Muscle of leg (tissue), 11 donors: ENCODE data around the gene ZNF185. TPM values are rescaled to one million over a fixed set of nuclear protein-coding genes. Genes with fewer than 3 reads are reported as not detected.

Experiments
- DNase-seq: peaks from one replicate; pipeline ENCODE4 v3.0.0; 2013
- H3K27ac ChIP-seq: one replicate; pipeline ENCODE4 v1.5.1; 2013; ENCODE audit warnings: mild to moderate bottlenecking, low read length, control low read depth
- H3K27me3 ChIP-seq: one replicate; pipeline ENCODE4 v1.6.1; 2013; ENCODE audit warnings: low read length; ENCODE audit not compliant: control insufficient read depth, insufficient read depth
- H3K36me3 ChIP-seq: one replicate; pipeline ENCODE4 v1.6.1; 2013; ENCODE audit warnings: low read length; ENCODE audit not compliant: control insufficient read depth, insufficient read depth
- H3K4me1 ChIP-seq: one replicate; pipeline ENCODE4 v1.6.1; 2013; ENCODE audit warnings: low read length; ENCODE audit not compliant: control insufficient read depth, insufficient read depth
- H3K4me3 ChIP-seq: one replicate; pipeline ENCODE4 v1.5.1; 2013; ENCODE audit warnings: low read length, control low read depth
- H3K9me3 ChIP-seq: replicated peaks from 2 replicates; pipeline ENCODE4 v1.6.1; 2013; ENCODE audit warnings: low read depth, low read length; ENCODE audit not compliant: control insufficient read depth
- WGBS: methylation state at CpG from one replicate; pipeline ENCODE4 v1.1.5; 2013; ENCODE audit warnings: missing lambda C conversion rate; ENCODE audit not compliant: insufficient coverage; 5-methylcytosine and 5-hydroxymethylcytosine counted together
- polyA plus RNA-seq, 8 donors: library from polyadenylated mRNA; unstranded; fragments of 120-200 nt; gene quantifications; one replicate each; pipeline versions ENCODE4 v1.2.1 to v1.2.3, GENCODE V29; 2013; ENCODE audit warnings: inconsistent platforms in 1 of 8, low replicate concordance in 1 of 8; ENCODE audit not compliant: insufficient read length in 8 of 8, insufficient read depth in 1 of 8
- total RNA-seq: library from RNA; stranded (reverse); fragments of 120-200 nt; gene quantifications from one replicate; pipeline ENCODE4 v1.2.4, GENCODE V29; 2013

ZNF185 gene
- total and polyA plus RNA-seq, 9 donors, result 8.1 to 98.7 (median 18.3) TPM

DNA sequence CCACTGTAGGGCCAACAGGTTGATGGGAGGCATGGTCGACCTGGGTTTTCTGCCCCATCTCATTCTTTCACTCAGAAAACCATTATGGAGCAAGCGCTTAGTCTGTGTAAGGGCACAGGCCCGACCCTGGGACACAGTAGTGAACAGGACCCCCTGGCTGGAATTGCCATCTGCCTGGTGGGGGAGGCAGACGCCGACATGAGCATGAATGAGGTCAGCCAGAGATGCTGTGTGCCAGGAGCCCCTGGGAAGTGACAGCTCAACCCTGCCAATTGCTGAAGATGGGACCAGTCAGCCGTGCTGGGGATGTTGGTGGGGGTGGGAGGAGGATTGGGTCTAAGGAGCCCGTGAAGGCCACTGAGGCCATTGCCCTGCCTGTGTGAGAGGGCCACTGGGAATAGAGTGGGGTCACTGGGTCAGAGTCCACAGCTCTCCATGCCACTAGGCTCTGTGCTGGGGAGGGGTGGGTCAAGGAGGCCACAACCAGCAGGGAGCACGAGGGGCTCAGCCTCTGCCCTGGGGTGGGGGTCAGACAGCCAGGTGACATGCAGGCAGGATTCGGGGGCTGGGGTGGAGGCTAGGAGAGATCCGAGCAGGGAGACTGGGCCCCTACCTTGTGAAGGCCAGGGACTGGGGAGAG is 31.0 kb downstream of the ZNF185 start:
- 74% methylated on average over 9 of the region's 10 CpGs for WGBS
- Histone ChIP-seq H3K4me3 (no peak overlapping the region), H3K9me3 (no peaks in the 10 kb centered on the region), H3K27ac (no peak overlapping the region), H3K36me3 (no peaks in the 10 kb centered on the region), H3K4me1 (peaks cover 2% of the 10 kb centered on the region), H3K27me3 (peaks cover 15% of the 10 kb centered on the region)
- no peak for DNase-seq

DNA sequence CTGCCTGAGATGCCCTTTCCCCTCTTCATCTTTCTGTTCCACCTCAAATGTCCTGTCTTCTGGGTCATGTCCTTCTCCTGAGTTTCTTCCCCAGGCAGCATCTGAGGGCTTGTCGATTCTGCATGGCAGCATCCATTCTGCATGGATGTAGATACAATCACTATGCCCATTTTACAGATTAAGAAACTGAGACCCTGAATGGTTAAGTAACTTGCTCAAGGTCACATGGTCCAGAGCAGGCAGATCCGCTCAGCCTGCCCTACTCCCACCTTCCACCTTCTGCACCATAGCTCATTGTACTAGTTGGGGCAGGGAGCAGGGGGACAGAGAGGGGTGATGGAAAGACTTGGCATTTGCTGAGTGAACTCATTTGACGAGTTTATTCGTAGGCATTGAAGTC is 32.0 kb downstream of the ZNF185 start:
- Histone ChIP-seq H3K4me1 (peaks cover 2% of the 10 kb centered on the region), H3K36me3 (no peaks in the 10 kb centered on the region), H3K4me3 (no peak overlapping the region), H3K27me3 (peaks cover 17% of the 10 kb centered on the region), H3K9me3 (no peaks in the 10 kb centered on the region), H3K27ac (no peak overlapping the region)
- no peak for DNase-seq
- WGBS, result 62% methylated on average over 3 of the region's 4 CpGs

DNA sequence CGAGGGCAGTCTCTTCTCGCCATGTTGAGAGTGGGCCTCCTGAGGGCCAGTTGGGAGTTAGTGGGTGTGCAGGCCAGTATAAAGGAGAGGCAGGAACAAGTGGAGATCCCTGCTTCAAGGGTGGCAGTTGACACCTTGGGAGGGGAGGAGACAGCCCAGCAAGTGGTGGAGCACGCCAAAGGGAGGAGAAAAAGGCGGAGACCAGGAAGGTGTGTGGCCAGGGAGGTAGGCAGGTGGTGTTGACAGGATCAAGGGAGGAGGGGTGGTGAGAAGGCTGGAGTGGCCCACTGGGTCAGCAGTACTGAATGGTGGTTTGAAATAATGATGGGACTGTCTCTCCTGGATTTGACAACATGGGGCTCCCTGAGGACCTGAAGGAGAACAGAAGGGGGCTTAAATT is 32.6 kb downstream of the ZNF185 start:
- H3K27ac ChIP-seq, result no peak overlapping the region
- 70% methylated on average over 4 of the region's 4 CpGs for WGBS

DNA sequence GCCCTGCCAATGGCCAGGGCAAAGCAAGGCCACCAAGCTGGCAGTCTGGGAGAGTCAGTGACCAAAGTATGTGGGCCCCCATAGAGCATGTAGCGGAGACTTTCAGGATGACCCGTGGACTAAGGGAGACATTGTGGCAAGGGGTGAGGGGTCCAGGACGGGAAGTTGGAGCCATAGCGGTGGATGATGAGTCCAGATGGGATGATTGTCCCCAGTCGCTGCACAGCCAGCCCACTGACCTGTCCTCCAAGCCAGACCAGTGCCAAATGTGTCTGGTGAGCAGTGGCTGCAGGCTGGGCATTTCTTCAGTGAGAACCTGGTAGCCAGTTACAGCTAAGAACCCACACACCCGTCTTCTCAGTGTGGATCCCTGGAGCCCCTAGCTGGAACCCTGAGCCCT is 34.3 kb downstream of the ZNF185 start:
- H3K36me3 ChIP-seq, result no peaks in the 10 kb centered on the region
- DNase-seq, result no peak
- peaks cover 16% of the 10 kb centered on the region for H3K27me3 ChIP-seq
- H3K9me3 ChIP-seq, result no peaks in the 10 kb centered on the region
- WGBS, result 74% methylated on average over 5 of the region's 6 CpGs
- no peaks in the 10 kb centered on the region for H3K4me1 ChIP-seq
- H3K27ac ChIP-seq, result no peak overlapping the region
- no peak overlapping the region for H3K4me3 ChIP-seq

More for the DNA sequence above, 32.6 kb downstream of the ZNF185 start:
- no peaks in the 10 kb centered on the region for H3K36me3 ChIP-seq
- no peak for DNase-seq
- no peaks in the 10 kb centered on the region for H3K9me3 ChIP-seq
- H3K4me3 ChIP-seq, result no peak overlapping the region
- H3K27me3 ChIP-seq, result peaks cover 17% of the 10 kb centered on the region
- H3K4me1 ChIP-seq, result peaks cover 2% of the 10 kb centered on the region

DNA sequence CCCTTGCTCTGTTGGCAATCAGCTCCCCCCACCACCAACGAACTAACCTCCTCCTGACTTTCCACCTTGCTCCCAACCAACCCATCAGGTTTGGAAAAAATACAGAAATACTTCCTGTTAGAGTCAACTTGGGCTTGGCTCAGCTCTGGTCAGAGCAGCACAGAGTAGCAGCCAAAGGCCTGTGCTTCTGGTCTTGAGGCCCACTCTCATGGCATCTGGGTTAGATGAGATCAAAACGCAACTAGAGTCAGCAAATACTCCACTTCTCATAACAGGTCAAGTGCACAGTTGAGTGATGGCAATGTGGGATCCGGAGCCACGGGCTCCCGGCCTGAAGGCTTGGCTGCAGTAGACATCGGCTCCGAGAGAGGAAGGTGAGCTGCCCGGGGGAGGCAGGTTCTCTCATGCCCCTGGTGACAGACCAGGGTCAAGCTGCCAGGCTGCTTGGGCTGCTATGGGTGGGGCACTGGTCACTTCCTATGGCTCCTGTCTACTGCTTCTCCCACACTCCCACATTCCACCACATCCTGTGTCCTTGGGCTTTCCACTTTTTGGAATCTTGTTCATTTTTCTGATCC is 34.8 kb downstream of the ZNF185 start:
- no peak for DNase-seq
- Histone ChIP-seq H3K27ac (no peak overlapping the region), H3K27me3 (peaks cover 15% of the 10 kb centered on the region), H3K36me3 (no peaks in the 10 kb centered on the region), H3K9me3 (no peaks in the 10 kb centered on the region), H3K4me3 (no peak overlapping the region), H3K4me1 (no peaks in the 10 kb centered on the region)
- WGBS, result 73% methylated on average over 7 of the region's 8 CpGs

DNA sequence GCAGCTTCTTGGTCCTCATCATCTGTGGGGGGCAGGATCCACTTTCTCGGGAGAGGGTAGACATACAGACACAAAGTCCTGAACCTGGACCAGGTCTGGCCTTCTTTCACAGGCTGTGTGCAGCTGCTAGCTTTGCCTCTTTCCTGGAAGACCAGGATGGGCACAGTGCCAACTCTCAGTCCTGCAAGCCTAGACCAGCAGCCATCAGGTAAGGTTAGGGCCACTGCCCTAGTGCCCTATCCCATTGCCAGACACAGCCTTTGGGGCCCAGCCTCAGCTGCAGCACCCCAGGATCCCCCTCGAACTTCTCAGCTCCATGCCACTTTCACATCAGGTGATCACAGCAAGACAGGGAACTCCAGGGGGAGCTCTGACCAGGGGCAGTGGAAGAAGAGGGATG is 38.4 kb downstream of the ZNF185 start:
- no peaks in the 10 kb centered on the region for H3K36me3 ChIP-seq
- H3K4me1 ChIP-seq, result no peaks in the 10 kb centered on the region
- H3K27ac ChIP-seq, result no peak overlapping the region
- H3K9me3 ChIP-seq, result no peaks in the 10 kb centered on the region
- peaks cover 16% of the 10 kb centered on the region for H3K27me3 ChIP-seq
- no peak overlapping the region for H3K4me3 ChIP-seq
- no peak for DNase-seq
- WGBS, result 55% methylated on average over 1 of the region's 2 CpGs

DNA sequence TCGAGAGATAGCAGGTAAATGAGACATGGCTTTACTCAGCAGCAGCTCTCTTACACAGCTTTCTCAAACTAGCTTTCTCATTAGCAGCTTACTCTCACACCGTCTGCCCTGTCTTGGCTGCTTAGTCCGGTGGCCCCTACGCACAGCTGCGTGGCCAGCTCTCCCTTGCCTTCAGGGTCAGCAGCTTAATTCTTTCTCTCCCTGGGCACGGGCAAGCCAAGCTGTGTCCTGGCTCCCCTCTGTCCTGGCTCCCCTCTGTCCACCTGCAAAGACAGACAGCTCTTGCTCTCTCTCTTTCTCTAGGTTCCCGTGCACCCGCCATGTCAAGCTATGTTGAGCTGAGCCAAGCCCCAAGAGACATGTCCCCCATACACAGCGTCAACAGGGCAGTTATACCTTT is 39.4 kb downstream of the ZNF185 start:
- H3K27ac ChIP-seq, result no peak overlapping the region
- no peak overlapping the region for H3K4me3 ChIP-seq
- WGBS, result 84% methylated on average over 8 of the region's 9 CpGs
- DNase-seq, result no peak
- no peaks in the 10 kb centered on the region for H3K9me3 ChIP-seq
- H3K27me3 ChIP-seq, result peaks cover 12% of the 10 kb centered on the region
- H3K36me3 ChIP-seq, result no peaks in the 10 kb centered on the region
- peaks cover 4% of the 10 kb centered on the region for H3K4me1 ChIP-seq

DNA sequence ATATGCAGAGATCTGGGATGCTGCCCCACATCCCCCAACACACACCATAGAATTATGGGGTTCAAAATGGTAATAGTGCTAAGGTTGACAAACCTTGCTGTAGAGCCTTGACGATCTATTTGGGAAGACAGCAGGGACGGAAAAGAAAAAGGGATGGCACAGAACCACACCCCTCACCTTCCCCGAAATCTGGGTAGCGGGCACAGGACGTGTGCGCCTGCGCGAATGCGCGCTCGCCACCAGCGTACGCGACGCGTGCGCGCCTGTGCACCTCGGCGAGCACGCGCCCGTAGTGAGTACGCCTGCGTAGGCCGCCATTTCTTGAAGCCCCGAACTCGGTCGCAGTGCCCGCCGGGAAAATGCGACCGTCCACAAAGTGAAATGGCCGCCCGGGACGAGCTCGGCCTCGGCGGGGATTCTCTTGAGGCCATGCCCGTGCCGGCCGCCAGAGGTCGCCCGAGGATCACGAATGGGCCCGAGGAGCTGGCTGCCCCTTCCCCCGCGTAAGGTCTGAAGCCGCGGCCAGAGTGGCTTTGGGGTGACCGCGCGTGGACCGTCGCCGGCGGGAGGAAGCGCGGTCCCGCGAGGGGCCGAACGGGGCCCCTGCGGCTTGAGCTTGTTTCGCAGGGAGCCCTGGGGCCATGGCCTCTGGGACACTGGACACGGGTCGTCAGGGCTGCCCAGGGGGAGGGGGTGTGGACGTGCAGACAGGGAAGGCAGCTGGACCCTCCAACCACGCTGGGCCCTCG is 43.6 kb downstream of the ZNF185 start:
- Histone ChIP-seq H3K4me3 (peak overlapping the region; percentile 64), H3K27me3 (peaks cover 4% of the 10 kb centered on the region), H3K9me3 (no peaks in the 10 kb centered on the region), H3K36me3 (no peaks in the 10 kb centered on the region), H3K27ac (peak overlapping the region; percentile 86), H3K4me1 (peaks cover 5% of the 10 kb centered on the region)
- WGBS, result 24% methylated on average over 64 of the region's 70 CpGs
- peak; percentile 96 for DNase-seq

DNA sequence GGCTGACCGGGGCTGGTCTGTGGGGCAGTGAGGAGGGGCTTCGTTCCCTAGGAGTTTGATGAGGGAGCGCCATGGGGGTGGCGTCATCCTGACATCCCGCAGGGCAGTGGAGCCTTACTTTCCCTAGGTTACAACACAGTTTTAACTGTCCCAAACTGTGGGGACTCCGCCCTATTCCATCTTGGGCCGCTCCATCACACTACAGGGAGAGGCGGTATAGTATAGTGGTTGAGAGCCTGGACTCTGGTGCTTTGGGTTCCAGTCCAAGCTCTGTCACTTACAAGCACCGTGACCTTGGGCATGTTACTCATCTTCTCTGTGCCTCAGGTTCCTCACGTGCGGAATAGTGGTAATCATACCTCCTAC is 44.2 kb downstream of the ZNF185 start:
- H3K27me3 ChIP-seq, result peaks cover 7% of the 10 kb centered on the region
- WGBS, result no CpG with 5 or more reads among the region's 11 CpGs
- peak overlapping the region; percentile 63 for H3K4me3 ChIP-seq
- no peak for DNase-seq
- H3K27ac ChIP-seq, result peak overlapping the region; percentile 86
- H3K9me3 ChIP-seq, result no peaks in the 10 kb centered on the region
- H3K4me1 ChIP-seq, result peaks cover 5% of the 10 kb centered on the region
- H3K36me3 ChIP-seq, result no peaks in the 10 kb centered on the region

DNA sequence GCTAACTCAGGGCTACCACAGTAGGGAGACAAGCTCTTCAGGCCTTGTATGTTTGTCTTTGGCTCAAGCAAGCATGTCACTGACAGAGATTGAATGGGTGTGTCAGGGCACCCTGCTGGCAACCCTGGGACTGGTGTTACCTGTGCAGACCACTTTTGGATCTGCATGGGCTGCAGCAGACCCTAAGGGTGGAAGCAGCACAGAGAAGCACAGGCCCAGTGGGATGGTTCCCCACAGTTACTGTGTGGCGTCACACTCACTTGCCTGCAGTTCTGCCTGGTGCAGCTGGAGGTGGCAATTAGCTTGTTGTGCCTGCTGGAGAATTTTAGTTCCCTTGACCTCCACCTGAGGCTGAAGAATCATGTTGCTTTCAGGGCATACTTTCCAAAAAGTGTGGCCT is 46.0 kb downstream of the ZNF185 start:
- H3K27me3 ChIP-seq, result peaks cover 8% of the 10 kb centered on the region
- no peaks in the 10 kb centered on the region for H3K36me3 ChIP-seq
- H3K9me3 ChIP-seq, result no peaks in the 10 kb centered on the region
- no peak for DNase-seq
- no peak overlapping the region for H3K27ac ChIP-seq
- 100% methylated on average over 1 of the region's 1 CpG for WGBS
- peaks cover 5% of the 10 kb centered on the region for H3K4me1 ChIP-seq
- no peak overlapping the region for H3K4me3 ChIP-seq
